ENCODE measurements around the gene DCBLD2. TPM values are rescaled to one million over a fixed set of nuclear protein-coding genes. Genes with fewer than 3 reads are reported as not detected.

Gene DCBLD2
- total and polyA plus RNA-seq, 2 of the 13 experiments (the other 11 are each of a cell fraction or from before 2014, with no cell fraction given): 43.8 to 56.9 TPM

GRCh38 chr3:98775459-98776139 lies 125.9 kb downstream of the DCBLD2 start:
- DNase-seq (ENCODE audit: low spot score): no peak
- peak overlapping the region; percentile 36 for H3K27ac ChIP-seq (ENCODE audit: extremely low read length, insufficient read depth, low read length)

GRCh38 chr3:98772022-98772421 lies 129.5 kb downstream of the DCBLD2 start:
- Histone ChIP-seq H3K27me3 (ENCODE audit: control insufficient read depth in 1 of 2, insufficient read depth in 2 of 2, low read length in 2 of 2) (no peaks in the 10 kb centered on the region), H4K20me1 (ENCODE audit: insufficient read depth, low read length) (no peaks in the 10 kb centered on the region), H3K9me3 (ENCODE audit: low read length) (no peaks in the 10 kb centered on the region), H3K4me2 (ENCODE audit: low read depth, low read length) (no peak overlapping the region), H3K4me1 (ENCODE audit: insufficient read depth, low read length) (peaks cover 23% of the 10 kb centered on the region), H2AFZ (ENCODE audit: low read length) (no peak overlapping the region), H3K27ac (ENCODE audit: extremely low read length, insufficient read depth, low read length) (no peak overlapping the region), H3K79me2 (ENCODE audit: insufficient read depth, low read length) (peaks cover 3% of the 10 kb centered on the region), H3K9ac (ENCODE audit: insufficient read depth, low read depth, low read length) (no peak overlapping the region), H3K36me3 (replicated peaks in 1 of 2; ENCODE audit: control insufficient read depth in 1 of 2, insufficient read depth in 2 of 2, low read length in 2 of 2) (peaks cover 5 to 9% of the 10 kb centered on the region in 2 experiments; a peak in 4 of 5 replicates), H3K4me3 (replicated peaks in 1 of 3; ENCODE audit: insufficient read depth in 1 of 3, low read depth in 2 of 3, low read length in 3 of 3) (no peak overlapping the region)
- DNase-seq (ENCODE audit: low spot score) (no peak), FAIRE-seq (no peak), ATAC-seq (no peak)
- 98% methylated on average over 2 of the region's 2 CpGs for WGBS (ENCODE audit: low lambda C conversion rate)
- ChIA-PET POLR2A (no interaction called here), CTCF (ENCODE audit: low intra/inter-chr PET ratio, low total read pairs) (no interaction called here)
- intact Hi-C loops (cut with micrococcal nuclease; ENCODE audit: unreplicated experiment): no loop called here
- BruUV-seq (replicated peaks): no TSS peak
- in situ Hi-C loops (cut with HindIII; ENCODE audit: extremely low pct_ligation_motif_present, low pct_unique_long_range_greater_than_20kb): no loop called here
- no peak for TF ChIP-seq TFDP2 (CRISPR knock-in tag; IDR thresholded peaks at IDR 0.05)
- TF ChIP-seq ZNF567 (CRISPR knock-in tag; IDR thresholded peaks at IDR 0.05; ENCODE audit: borderline replicate concordance): no peak
- no peak for TF ChIP-seq IRX3 (CRISPR knock-in tag; IDR thresholded peaks at IDR 0.05; ENCODE audit: borderline replicate concordance, low read depth)
- TF ChIP-seq FLYWCH1 (CRISPR knock-in tag; IDR thresholded peaks at IDR 0.05): no peak
- TF ChIP-seq CENPX (CRISPR knock-in tag; IDR thresholded peaks at IDR 0.05): no peak
- TF ChIP-seq ZNF513 (CRISPR knock-in tag; conservative IDR thresholded peaks at IDR 0.05): no peak
- no peak for TF ChIP-seq BCL3 (CRISPR knock-in tag; IDR thresholded peaks at IDR 0.05)
- no peak for TF ChIP-seq HNRNPUL1 (IDR thresholded peaks at IDR 0.05; ENCODE audit: low read depth, low read length)
- TF ChIP-seq GTF3A (CRISPR knock-in tag; conservative IDR thresholded peaks at IDR 0.05): no peak
- TF ChIP-seq ZMYM2 (CRISPR knock-in tag; IDR thresholded peaks at IDR 0.05): no peak
- TF ChIP-seq NCOA1 (CRISPR knock-in tag; IDR thresholded peaks at IDR 0.05): no peak
- no peak for TF ChIP-seq RBFOX2 (IDR thresholded peaks at IDR 0.05; ENCODE audit: low read depth, low read length)
- no peak for TF ChIP-seq STAT5B (CRISPR knock-in tag; IDR thresholded peaks at IDR 0.05)
- TF ChIP-seq ZNF33B (CRISPR knock-in tag; IDR thresholded peaks at IDR 0.05): no peak

More at GRCh38 chr3:98775459-98776139, 125.9 kb downstream of the DCBLD2 start:
- ChIA-PET POLR2A (no interaction called here), CTCF (ENCODE audit: low intra/inter-chr PET ratio, low total read pairs) (no interaction called here)
- H3K36me3 ChIP-seq (replicated peaks in 1 of 2; ENCODE audit: control insufficient read depth in 1 of 2, insufficient read depth in 2 of 2, low read length in 2 of 2): peaks cover 5 to 6% of the 10 kb centered on the region in 2 experiments; a peak in 4 of 5 replicates
- H3K9me3 ChIP-seq (ENCODE audit: low read length): no peaks in the 10 kb centered on the region
- H2AFZ ChIP-seq (ENCODE audit: low read length): no peak overlapping the region
- no peak overlapping the region for H3K4me3 ChIP-seq (replicated peaks in 1 of 3; ENCODE audit: insufficient read depth in 1 of 3, low read depth in 2 of 3, low read length in 3 of 3)
- H4K20me1 ChIP-seq (ENCODE audit: insufficient read depth, low read length): no peaks in the 10 kb centered on the region
- H3K79me2 ChIP-seq (ENCODE audit: insufficient read depth, low read length): peaks cover 3% of the 10 kb centered on the region
- 80% methylated on average over 3 of the region's 3 CpGs for WGBS (ENCODE audit: low lambda C conversion rate)
- intact Hi-C loops (cut with micrococcal nuclease; ENCODE audit: unreplicated experiment): no loop called here
- no TSS peak for BruUV-seq (replicated peaks)
- H3K4me2 ChIP-seq (ENCODE audit: low read depth, low read length): no peak overlapping the region
- FAIRE-seq: no peak
- ATAC-seq: no peak
- TF ChIP-seq ZNF136 (CRISPR knock-in tag; IDR thresholded peaks at IDR 0.05; ENCODE audit: low read depth) (no peak), ZNF263 (CRISPR knock-in tag; IDR thresholded peaks at IDR 0.05) (0 out of 2 replicates have a peak, but pooled peaks have one; percentile 16)
- H3K27me3 ChIP-seq (ENCODE audit: control insufficient read depth in 1 of 2, insufficient read depth in 2 of 2, low read length in 2 of 2): no peaks in the 10 kb centered on the region
- peaks cover 59% of the 10 kb centered on the region for H3K4me1 ChIP-seq (ENCODE audit: insufficient read depth, low read length)
- in situ Hi-C loops (cut with HindIII; ENCODE audit: extremely low pct_ligation_motif_present, low pct_unique_long_range_greater_than_20kb): loop anchor here (5.0 kb wide), 1 partner anchor 43 kb away; no protein-coding TSS in a partner anchor
- no peak overlapping the region for H3K9ac ChIP-seq (ENCODE audit: insufficient read depth, low read depth, low read length)

Data from HepG2 (cell line).